Tibial artery (tissue), 4 donors: ENCODE results near the gene ASPHD1.

Experiments
- DNase-seq, 2 donors: peaks; one replicate each; pipeline ENCODE4 v3.0.0-alpha.2; 2019
- H3K27ac ChIP-seq, 2 donors: fragments of 200-600 bp; sonication (generic) in 1 of 2; 1 replicate in 1 of 2; 2 replicates in 1 of 2; pipeline ENCODE4 v1.5.1; 2018 to 2019; ENCODE audit warnings: mild to moderate bottlenecking in 1 of 2
- H3K27me3 ChIP-seq, 2 donors: fragments of 200-600 bp; sonication (generic) in 1 of 2; one replicate each; pipeline versions ENCODE4 v1.5.1 to v1.6.0; 2016 to 2019
- H3K36me3 ChIP-seq, 3 donors: fragments of 200-600 bp; sonication (generic) in 2 of 3; one replicate each; pipeline ENCODE4 v1.5.1; 2016 to 2019; ENCODE audit warnings: mild to moderate bottlenecking in 2 of 3
- H3K4me1 ChIP-seq, 4 donors: fragments of 200-600 bp; sonication (generic) in 2 of 4; 1 replicate in 3 of 4; 2 replicates in 1 of 4; pipeline ENCODE4 v1.5.1; 2016 to 2019
- H3K4me3 ChIP-seq, 2 donors: fragments of 200-600 bp; sonication (generic) in 1 of 2; 1 replicate in 1 of 2; 2 replicates in 1 of 2; pipeline ENCODE4 v1.5.1; 2018 to 2019; ENCODE audit warnings: mild to moderate bottlenecking in 2 of 2
- H3K9me3 ChIP-seq, 3 donors: fragments of 200-600 bp; sonication (generic) in 1 of 3; one replicate each; pipeline ENCODE4 v1.5.1; 2016 to 2019
- intact Hi-C: fragments of 100-400 bp; cut with DNase I; formaldehyde crosslinking; loops from one replicate; pipeline ENCODE4 v1.15.0; 2023; ENCODE audit warnings: low total_unique reads
- TF ChIP-seq, protein P1 (sequence below), 2 experiments: fragments of 200-600 bp in 1 of 2; fragments of 450-650 bp in 1 of 2; IDR thresholded peaks; one replicate each; pipeline ENCODE4 v1.5.1; 2017 to 2019; ENCODE audit warnings: antibody characterized with exemption in 2 of 2, mild to moderate bottlenecking in 1 of 2, moderate library complexity in 1 of 2

ASPHD1 gene

DNA sequence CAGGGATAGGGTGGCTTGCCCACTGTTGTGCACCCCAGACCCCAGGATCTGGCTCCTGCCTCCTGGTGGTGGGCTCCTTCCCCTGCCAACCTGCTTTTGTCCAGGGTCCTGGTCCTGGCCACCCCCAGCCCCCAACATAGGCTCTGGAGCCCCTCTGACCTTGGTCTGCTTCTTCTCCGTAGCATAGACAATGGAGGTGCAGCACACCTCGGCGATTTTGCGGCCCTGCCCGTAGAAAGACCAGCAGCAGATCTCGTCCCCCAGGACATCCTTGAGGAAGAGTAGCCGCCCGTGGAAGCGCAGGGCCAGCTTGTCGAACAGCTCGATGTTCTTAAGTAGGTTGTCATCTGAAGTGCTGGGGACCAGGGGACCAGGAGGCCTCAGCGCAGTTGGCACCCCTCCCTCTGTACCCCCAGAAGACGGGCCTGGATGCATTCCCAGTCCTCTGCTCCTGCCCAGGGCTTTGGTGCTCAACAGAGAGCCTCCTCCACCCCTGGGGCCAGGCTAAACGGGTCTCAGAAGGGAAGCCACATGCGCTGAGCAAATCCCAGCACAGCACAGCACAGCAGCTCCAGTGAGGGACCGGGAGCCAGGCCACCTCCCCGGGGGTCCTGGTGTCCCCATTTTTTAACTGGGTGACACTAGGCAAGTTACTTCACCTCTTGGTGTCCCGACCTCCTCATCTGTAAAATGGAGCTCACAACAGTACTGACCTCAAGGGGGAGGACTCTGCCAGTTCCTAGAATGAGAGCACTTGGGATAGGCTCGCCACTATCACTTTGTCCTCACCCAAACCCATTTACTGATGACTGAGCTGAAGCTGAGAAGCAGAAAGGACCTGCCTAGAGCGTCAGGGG lies 10.8 kb downstream of the ASPHD1 start:
- peaks cover 0 to 35% (median 0%) of the 10 kb centered on the region in 3 donors for H3K36me3 ChIP-seq
- no peaks in the 10 kb centered on the region for H3K9me3 ChIP-seq
- H3K4me3 ChIP-seq, result no peak overlapping the region
- intact Hi-C loops, result no loop called here
- DNase-seq, result peak in 1 of 2 donors; percentile 60
- no peaks in the 10 kb centered on the region for H3K4me1 ChIP-seq
- TF ChIP-seq, protein P1, sequence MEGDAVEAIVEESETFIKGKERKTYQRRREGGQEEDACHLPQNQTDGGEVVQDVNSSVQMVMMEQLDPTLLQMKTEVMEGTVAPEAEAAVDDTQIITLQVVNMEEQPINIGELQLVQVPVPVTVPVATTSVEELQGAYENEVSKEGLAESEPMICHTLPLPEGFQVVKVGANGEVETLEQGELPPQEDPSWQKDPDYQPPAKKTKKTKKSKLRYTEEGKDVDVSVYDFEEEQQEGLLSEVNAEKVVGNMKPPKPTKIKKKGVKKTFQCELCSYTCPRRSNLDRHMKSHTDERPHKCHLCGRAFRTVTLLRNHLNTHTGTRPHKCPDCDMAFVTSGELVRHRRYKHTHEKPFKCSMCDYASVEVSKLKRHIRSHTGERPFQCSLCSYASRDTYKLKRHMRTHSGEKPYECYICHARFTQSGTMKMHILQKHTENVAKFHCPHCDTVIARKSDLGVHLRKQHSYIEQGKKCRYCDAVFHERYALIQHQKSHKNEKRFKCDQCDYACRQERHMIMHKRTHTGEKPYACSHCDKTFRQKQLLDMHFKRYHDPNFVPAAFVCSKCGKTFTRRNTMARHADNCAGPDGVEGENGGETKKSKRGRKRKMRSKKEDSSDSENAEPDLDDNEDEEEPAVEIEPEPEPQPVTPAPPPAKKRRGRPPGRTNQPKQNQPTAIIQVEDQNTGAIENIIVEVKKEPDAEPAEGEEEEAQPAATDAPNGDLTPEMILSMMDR (IDR thresholded peaks at IDR 0.05), result no peak
- no peak overlapping the region for H3K27ac ChIP-seq
- H3K27me3 ChIP-seq, result no peaks in the 10 kb centered on the region

DNA sequence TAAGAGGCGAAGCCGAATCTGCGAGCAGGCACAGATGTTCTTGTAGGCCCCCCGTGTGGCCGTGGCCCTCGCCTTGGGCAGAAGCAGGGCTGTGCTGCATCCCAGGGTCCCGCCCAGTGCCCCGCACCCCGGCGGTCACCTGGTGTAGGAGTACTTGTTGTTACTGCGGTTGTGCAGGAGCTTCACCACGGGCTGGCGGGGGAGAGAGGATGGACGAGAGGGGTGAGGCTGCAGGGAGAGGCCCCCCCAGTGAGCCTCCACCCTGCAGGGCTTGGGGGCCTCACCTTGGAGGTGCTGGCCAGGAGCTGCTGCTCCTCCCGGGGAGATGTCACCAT lies 11.4 kb downstream of the ASPHD1 start:
- no peak overlapping the region for H3K4me3 ChIP-seq
- no peaks in the 10 kb centered on the region for H3K9me3 ChIP-seq
- peaks cover 0 to 29% (median 0%) of the 10 kb centered on the region in 3 donors for H3K36me3 ChIP-seq
- intact Hi-C loops, result no loop called here
- peak in 1 of 2 donors; percentile 44 for DNase-seq
- TF ChIP-seq, protein P1 (IDR thresholded peaks at IDR 0.05), result no peak
- no peaks in the 10 kb centered on the region for H3K27me3 ChIP-seq
- no peak overlapping the region for H3K27ac ChIP-seq
- H3K4me1 ChIP-seq, result no peaks in the 10 kb centered on the region

DNA sequence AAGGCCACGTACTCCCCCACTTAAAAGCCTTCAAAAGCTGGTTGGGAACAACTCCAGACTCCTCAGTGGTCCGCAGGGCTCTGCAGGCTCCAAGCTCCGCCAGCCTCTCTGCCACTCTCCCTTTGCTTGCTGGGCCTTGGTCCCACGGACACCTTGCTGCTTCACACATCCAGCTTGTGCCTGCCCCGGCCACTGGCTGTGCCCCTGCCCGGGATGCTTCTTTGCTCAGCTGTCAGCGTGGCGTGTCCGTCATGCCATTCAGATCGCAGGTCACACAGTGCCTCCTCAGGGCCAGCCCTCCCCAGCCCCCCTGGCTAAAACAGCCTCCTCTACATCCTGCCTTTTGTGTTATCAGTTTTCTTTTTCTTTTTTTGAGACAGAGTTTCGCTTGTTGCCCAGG lies 11.8 kb downstream of the ASPHD1 start:
- DNase-seq, result no peak
- Histone ChIP-seq H3K4me3 (no peak overlapping the region), H3K27ac (no peak overlapping the region), H3K27me3 (no peaks in the 10 kb centered on the region), H3K9me3 (no peaks in the 10 kb centered on the region), H3K4me1 (no peaks in the 10 kb centered on the region), H3K36me3 (peaks cover 0 to 25% (median 0%) of the 10 kb centered on the region in 3 donors)
- TF ChIP-seq, protein P1 (IDR thresholded peaks at IDR 0.05), result no peak
- intact Hi-C loops, result no loop called here

DNA sequence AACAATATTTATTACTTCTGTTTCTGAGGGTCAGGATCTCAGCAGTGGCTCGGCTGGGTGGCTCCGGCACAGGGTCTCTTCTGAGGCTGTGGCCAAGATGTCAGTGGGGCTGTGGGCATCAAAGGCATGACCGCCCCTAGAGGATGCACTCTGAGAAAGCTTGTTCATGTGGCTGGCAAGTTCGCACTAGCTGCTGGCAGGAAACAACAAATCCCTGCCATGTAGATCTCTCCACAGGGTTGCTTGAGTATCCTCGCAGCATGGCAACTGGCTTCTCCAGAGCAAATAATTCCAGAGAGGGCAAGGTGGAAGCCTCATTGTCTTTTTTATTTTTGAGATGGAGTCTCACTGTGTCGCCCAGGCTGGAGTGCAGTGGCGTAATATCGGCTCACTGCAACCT lies 13.2 kb downstream of the ASPHD1 start:
- Histone ChIP-seq H3K27ac (no peak overlapping the region), H3K4me3 (no peak overlapping the region), H3K4me1 (no peaks in the 10 kb centered on the region), H3K36me3 (peaks cover 0 to 35% (median 0%) of the 10 kb centered on the region in 3 donors), H3K27me3 (no peaks in the 10 kb centered on the region), H3K9me3 (no peaks in the 10 kb centered on the region)
- intact Hi-C loops, result no loop called here
- TF ChIP-seq, protein P1 (IDR thresholded peaks at IDR 0.05), result no peak
- DNase-seq, result no peak

DNA sequence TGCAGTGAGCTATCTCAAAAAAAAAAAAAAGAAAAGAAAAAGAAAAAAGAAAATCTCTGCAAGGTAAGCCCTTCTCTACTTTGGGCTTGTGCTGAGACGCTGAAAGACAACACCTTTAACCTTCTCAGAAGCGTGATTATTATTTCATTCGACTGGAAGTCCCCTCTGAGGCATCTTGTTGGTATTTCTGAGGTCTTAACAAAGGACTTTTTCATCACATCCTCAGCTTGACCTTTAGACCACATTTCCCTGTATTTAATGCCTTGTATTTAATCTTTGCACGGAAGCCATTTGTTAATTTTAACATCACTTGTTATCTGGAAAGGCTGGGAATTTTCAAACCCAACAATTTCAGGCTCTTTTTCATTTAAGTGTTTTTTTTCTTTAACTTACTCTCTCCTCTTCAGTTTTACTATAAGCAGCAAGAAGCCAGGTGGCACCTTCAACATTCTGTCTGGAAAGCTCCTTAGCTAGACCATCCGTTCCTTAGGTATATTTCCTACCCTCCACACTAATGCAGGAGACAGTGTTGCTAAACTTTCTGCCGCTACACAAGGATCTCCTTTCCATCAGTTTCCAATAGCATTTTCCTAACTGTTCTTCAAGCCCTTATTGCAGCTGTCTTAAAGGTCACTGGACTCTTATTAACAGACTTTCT lies 15.4 kb downstream of the ASPHD1 start:
- no peak overlapping the region for H3K4me3 ChIP-seq
- DNase-seq, result no peak
- no peak overlapping the region for H3K27ac ChIP-seq
- H3K9me3 ChIP-seq, result no peaks in the 10 kb centered on the region
- H3K36me3 ChIP-seq, result peaks cover 0 to 57% (median 17%) of the 10 kb centered on the region in 3 donors
- TF ChIP-seq, protein P1 (IDR thresholded peaks at IDR 0.05), result no peak
- H3K27me3 ChIP-seq, result no peaks in the 10 kb centered on the region
- H3K4me1 ChIP-seq, result no peaks in the 10 kb centered on the region
- intact Hi-C loops, result no loop called here
